Thymus (tissue), 11 donors: ENCODE data around the gene ABLIM1. TPM values are rescaled to one million over a fixed set of nuclear protein-coding genes. Genes with fewer than 3 reads are reported as not detected.

Experiments used
- DNase-seq, 9 donors: peaks; one replicate each; pipeline ENCODE4 v3.0.0-alpha.2; 2013; ENCODE audit warnings: low spot score in 9 of 9, low read depth in 6 of 9, missing footprints in 1 of 9
- H3K27ac ChIP-seq, 2 donors: one replicate each; pipeline ENCODE4 v1.5.1; 2013; ENCODE audit warnings: control low read depth in 1 of 2, low read depth in 1 of 2, low read length in 1 of 2, mild to moderate bottlenecking in 1 of 2, moderate library complexity in 1 of 2
- H3K27me3 ChIP-seq, 2 donors: one replicate each; pipeline ENCODE4 v1.5.1; 2013; ENCODE audit warnings: low read length in 1 of 2; ENCODE audit not compliant: control insufficient read depth in 2 of 2, insufficient read depth in 1 of 2
- H3K36me3 ChIP-seq, 2 donors: one replicate each; pipeline ENCODE4 v1.5.1; 2013; ENCODE audit warnings: low read length in 1 of 2, mild to moderate bottlenecking in 1 of 2, moderate library complexity in 1 of 2; ENCODE audit not compliant: control insufficient read depth in 2 of 2, insufficient read depth in 2 of 2
- H3K4me1 ChIP-seq, 2 donors: one replicate each; pipeline ENCODE4 v1.5.1; 2013; ENCODE audit warnings: low read length in 2 of 2; ENCODE audit not compliant: control insufficient read depth in 2 of 2, insufficient read depth in 2 of 2
- H3K4me3 ChIP-seq, 2 donors: one replicate each; pipeline ENCODE4 v1.5.1; 2013; ENCODE audit warnings: low read length in 2 of 2, control low read depth in 1 of 2, mild to moderate bottlenecking in 1 of 2
- H3K9me3 ChIP-seq, 2 donors: one replicate each; pipeline ENCODE4 v1.5.1; 2013; ENCODE audit warnings: low read length in 1 of 2, mild to moderate bottlenecking in 1 of 2; ENCODE audit not compliant: control insufficient read depth in 2 of 2, insufficient read depth in 1 of 2
- WGBS: extraction: QIAGEN DNeasy Blood & Tissue Kit; methylation state at CpG from one replicate; pipeline ENCODE4 v1.1.7; 2013; 5-methylcytosine and 5-hydroxymethylcytosine counted together
- polyA plus RNA-seq: library from polyadenylated mRNA; stranded (reverse); fragments of 200-250 nt; gene quantifications from one replicate; pipeline ENCODE4 v1.2.3, GENCODE V29; 2013
- total RNA-seq: library from RNA; stranded (reverse); fragments of 120-200 nt; gene quantifications from one replicate; pipeline ENCODE4 v1.2.4, GENCODE V29; 2013
- donor health status: healthy.

ABLIM1 gene
- total and polyA plus RNA-seq, 2 donors, result 43.3 to 49.1 TPM

- DNase-seq, result no peak
- Histone ChIP-seq H3K27me3 (no peaks in the 10 kb centered on the region), H3K36me3 (peaks cover 9% of the 10 kb centered on the region in 2 donors), H3K9me3 (no peaks in the 10 kb centered on the region), H3K27ac (no peak overlapping the region), H3K4me1 (peaks cover 1 to 4% of the 10 kb centered on the region in 2 donors), H3K4me3 (no peak overlapping the region)
- 98% methylated on average over 6 of the region's 6 CpGs for WGBS
Observed at GRCh38 chr10:114482480-114483304, 175.4 kb downstream of the ABLIM1 start.

GRCh38 chr10:114481055-114481454 is 177.0 kb downstream of the ABLIM1 start:
- Histone ChIP-seq H3K27ac (no peak overlapping the region), H3K9me3 (no peaks in the 10 kb centered on the region), H3K36me3 (peaks cover 9% of the 10 kb centered on the region in 2 donors), H3K27me3 (no peaks in the 10 kb centered on the region), H3K4me1 (no peaks in the 10 kb centered on the region), H3K4me3 (no peak overlapping the region)
- WGBS, result 99% methylated on average over 3 of the region's 3 CpGs
- no peak for DNase-seq

GRCh38 chr10:114479836-114480235 is 178.2 kb downstream of the ABLIM1 start:
- no peak overlapping the region for H3K4me3 ChIP-seq
- no peaks in the 10 kb centered on the region for H3K27me3 ChIP-seq
- H3K9me3 ChIP-seq, result no peaks in the 10 kb centered on the region
- 97% methylated on average over 1 of the region's 1 CpG for WGBS
- H3K36me3 ChIP-seq, result peaks cover 3 to 5% of the 10 kb centered on the region in 2 donors
- DNase-seq, result no peak
- no peaks in the 10 kb centered on the region for H3K4me1 ChIP-seq
- H3K27ac ChIP-seq, result no peak overlapping the region

DNA sequence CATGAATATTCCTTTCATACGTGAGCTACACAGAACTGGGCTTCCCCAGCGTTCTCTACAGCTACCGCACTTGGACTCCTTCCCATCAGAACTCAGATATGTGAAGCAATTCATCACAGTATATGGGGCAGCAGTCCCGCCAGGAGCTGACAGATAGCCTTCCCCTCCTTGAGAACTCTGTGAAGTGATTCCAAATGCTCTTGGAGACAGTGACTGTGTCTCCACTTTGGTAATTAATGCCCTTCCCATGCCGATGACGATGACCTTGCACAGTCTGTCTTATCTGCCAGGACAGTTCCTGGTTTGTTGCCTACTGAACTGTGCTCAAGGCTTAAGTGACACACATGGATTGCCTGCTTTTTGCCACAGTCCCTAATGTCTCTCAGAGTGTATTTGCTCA is 178.8 kb downstream of the ABLIM1 start:
- Histone ChIP-seq H3K4me1 (no peaks in the 10 kb centered on the region), H3K27me3 (no peaks in the 10 kb centered on the region), H3K4me3 (no peak overlapping the region), H3K36me3 (peaks cover 0 to 4% of the 10 kb centered on the region in 2 donors), H3K27ac (no peak overlapping the region), H3K9me3 (no peaks in the 10 kb centered on the region)
- 86% methylated on average over 6 of the region's 6 CpGs for WGBS
- no peak for DNase-seq

GRCh38 chr10:114478281-114478680 is 179.8 kb downstream of the ABLIM1 start:
- no peaks in the 10 kb centered on the region for H3K4me1 ChIP-seq
- H3K4me3 ChIP-seq, result no peak overlapping the region
- H3K27ac ChIP-seq, result no peak overlapping the region
- 97% methylated on average over 2 of the region's 2 CpGs for WGBS
- no peak for DNase-seq
- H3K36me3 ChIP-seq, result no peaks in the 10 kb centered on the region
- H3K9me3 ChIP-seq, result no peaks in the 10 kb centered on the region
- no peaks in the 10 kb centered on the region for H3K27me3 ChIP-seq

DNA sequence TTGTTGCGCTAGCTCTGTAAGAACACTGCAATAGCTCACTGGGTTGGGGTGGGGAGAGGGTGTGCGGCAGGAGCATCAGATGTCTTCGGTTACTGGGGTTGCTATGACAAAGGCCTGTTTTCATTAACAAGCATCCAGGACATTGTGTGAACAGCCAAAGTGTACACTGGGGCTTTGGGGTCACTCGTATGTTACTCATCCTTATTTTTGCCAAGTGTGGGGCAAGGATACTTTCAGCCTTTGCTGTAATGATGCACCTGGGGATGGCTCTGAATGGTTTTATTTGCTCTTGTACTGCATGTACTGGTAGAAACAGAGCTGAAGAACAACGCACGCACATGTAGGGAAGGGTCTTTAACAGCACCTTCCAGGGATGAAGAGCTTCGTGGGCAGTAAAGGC is 180.8 kb downstream of the ABLIM1 start:
- Histone ChIP-seq H3K36me3 (no peaks in the 10 kb centered on the region), H3K4me1 (no peaks in the 10 kb centered on the region), H3K27me3 (no peaks in the 10 kb centered on the region), H3K4me3 (no peak overlapping the region), H3K9me3 (no peaks in the 10 kb centered on the region), H3K27ac (no peak overlapping the region)
- 94% methylated on average over 7 of the region's 7 CpGs for WGBS
- DNase-seq, result no peak

GRCh38 chr10:114474989-114475388 is 183.1 kb downstream of the ABLIM1 start:
- Histone ChIP-seq H3K4me3 (no peak overlapping the region), H3K27me3 (no peaks in the 10 kb centered on the region), H3K9me3 (no peaks in the 10 kb centered on the region), H3K27ac (no peak overlapping the region), H3K4me1 (peaks cover 4 to 10% of the 10 kb centered on the region in 2 donors), H3K36me3 (no peaks in the 10 kb centered on the region)
- DNase-seq, result no peak
- 98% methylated on average over 5 of the region's 5 CpGs for WGBS

DNA sequence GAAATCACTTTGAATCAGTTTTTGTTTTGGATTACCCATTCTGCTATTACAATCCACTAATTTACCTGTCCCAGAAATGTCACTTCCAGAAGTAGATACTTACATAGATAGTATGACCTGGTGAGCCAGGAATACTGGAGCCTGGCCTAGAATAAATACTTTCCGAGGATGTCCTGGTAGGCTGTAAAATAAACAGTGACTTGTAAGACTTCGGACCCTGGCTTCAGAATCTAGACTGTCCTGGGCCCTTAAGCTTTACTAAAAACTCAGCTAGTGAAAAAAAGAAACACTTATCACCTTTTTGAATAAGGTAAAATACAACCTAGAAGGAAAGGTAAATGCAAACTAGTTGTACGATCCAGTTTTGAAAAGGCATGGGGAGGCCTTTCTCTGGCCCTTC is 184.3 kb downstream of the ABLIM1 start:
- Histone ChIP-seq H3K36me3 (no peaks in the 10 kb centered on the region), H3K4me1 (peaks cover 4 to 10% of the 10 kb centered on the region in 2 donors), H3K27me3 (no peaks in the 10 kb centered on the region), H3K9me3 (no peaks in the 10 kb centered on the region), H3K27ac (no peak overlapping the region), H3K4me3 (no peak overlapping the region)
- no peak for DNase-seq
- whole genome bisulfite sequencing, result 98% methylated on average over 3 of the region's 3 CpGs

- no peaks in the 10 kb centered on the region for H3K9me3 ChIP-seq
- no peak for DNase-seq
- H3K36me3 ChIP-seq, result peaks cover 2 to 3% of the 10 kb centered on the region in 2 donors
- H3K27ac ChIP-seq, result no peak overlapping the region
- 96% methylated on average over 4 of the region's 4 CpGs for WGBS
- H3K27me3 ChIP-seq, result no peaks in the 10 kb centered on the region
- H3K4me3 ChIP-seq, result no peak overlapping the region
- H3K4me1 ChIP-seq, result peaks cover 4 to 10% of the 10 kb centered on the region in 2 donors
Observed at GRCh38 chr10:114472877-114473253, 185.2 kb downstream of the ABLIM1 start.
